Astrocyte of the spinal cord (primary cell): ENCODE data around the gene CHRD.

Experiments
- DNase-seq: peaks from one replicate; pipeline ENCODE4 v3.0.0; 2011; ENCODE audit warnings: low read depth, low spot score
- H3K4me3 ChIP-seq: 2 replicates; pipeline ENCODE4 v1.5.1; 2011; ENCODE audit warnings: low read depth, mild to moderate bottlenecking, low read length, moderate library complexity
- in situ Hi-C: cut with HindIII; loops from 2 replicates; pipeline ENCODE4 v1.10.0; 2017; ENCODE audit warnings: low sequenced_read_pairs
- TF ChIP-seq, protein P1 (sequence below): IDR thresholded peaks from 2 replicates; pipeline ENCODE4 v1.5.1; 2012; ENCODE audit warnings: low read depth, mild to moderate bottlenecking, low read length, inconsistent platforms

CHRD gene

DNA sequence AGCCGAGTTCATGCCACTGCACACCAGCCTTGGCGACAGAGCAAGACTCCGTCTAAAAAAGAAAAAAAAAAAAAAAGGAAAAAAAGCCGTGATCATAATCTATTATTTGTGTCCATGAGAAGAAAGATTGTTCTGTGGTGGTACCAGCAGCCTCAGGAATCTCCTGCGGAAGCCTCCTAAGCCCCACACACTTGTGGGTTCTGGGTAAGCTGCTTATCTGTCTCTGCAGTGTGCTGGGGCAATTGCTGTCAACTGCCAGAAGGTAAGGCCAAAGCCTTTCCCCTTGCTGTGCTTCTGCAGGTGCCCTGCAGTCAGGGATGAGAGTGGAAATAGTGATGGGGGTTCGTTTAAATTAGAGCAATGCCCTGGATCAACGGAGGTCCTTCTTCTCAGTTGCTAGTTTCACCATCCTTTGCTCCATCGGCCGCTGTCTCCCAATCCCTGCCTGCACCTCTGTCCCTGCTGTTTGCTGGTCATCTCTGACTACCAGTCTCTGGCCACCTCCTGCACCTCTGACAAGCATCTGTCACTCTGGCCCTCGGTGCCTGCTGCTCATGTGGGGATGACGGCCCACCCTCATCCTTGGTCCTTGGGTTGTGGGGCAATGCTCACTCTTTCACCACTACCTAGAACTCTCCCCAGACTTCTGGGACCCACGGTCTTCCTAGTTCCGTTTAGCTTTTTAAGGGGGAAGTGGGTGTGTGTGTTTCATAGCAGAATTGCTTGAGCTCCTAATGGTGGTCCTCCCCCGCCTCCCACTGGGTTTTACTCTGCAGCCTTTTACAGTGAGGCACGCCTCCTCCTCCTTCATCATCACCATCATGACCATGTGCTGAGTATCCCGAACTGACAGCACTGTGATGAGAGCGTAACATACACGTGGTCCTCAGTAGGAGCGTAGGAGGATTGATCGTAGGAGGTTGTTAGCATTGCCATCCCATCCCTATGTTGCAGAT lies 25.5 kb downstream of the CHRD start:
- no peak overlapping the region for H3K4me3 ChIP-seq
- TF ChIP-seq, protein P1, sequence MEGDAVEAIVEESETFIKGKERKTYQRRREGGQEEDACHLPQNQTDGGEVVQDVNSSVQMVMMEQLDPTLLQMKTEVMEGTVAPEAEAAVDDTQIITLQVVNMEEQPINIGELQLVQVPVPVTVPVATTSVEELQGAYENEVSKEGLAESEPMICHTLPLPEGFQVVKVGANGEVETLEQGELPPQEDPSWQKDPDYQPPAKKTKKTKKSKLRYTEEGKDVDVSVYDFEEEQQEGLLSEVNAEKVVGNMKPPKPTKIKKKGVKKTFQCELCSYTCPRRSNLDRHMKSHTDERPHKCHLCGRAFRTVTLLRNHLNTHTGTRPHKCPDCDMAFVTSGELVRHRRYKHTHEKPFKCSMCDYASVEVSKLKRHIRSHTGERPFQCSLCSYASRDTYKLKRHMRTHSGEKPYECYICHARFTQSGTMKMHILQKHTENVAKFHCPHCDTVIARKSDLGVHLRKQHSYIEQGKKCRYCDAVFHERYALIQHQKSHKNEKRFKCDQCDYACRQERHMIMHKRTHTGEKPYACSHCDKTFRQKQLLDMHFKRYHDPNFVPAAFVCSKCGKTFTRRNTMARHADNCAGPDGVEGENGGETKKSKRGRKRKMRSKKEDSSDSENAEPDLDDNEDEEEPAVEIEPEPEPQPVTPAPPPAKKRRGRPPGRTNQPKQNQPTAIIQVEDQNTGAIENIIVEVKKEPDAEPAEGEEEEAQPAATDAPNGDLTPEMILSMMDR = no peak
- DNase-seq = no peak
- in situ Hi-C loops = no loop called here

DNA sequence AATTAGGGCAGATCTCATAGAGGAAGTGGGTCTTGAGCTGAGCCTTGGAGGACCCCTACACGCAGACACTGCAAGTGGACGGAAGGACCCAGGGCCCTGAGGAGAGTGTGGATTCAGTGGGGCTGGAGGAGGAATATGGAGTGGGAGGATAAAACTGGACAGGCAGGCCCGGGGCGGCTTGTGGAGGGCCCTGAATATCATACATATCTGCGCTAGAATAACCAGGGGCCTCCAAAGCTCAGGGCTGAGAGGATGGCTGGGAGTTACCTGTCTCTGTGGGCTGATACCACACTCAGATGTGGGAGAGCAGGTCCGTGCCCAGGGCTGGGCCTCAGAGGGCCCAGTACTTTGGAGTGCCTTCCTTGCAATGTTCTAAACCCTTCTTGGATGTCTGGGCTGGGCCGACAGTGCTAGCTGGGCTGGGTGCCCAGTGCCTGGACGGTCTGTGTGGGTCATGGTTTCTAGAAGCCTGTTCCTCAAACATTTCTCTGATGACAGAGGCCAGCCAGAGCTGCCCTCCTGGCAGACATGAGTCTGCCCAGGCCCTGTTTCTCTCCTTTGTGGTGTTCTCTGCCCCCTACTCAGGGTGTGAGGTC lies 29.6 kb downstream of the CHRD start:
- TF ChIP-seq, protein P1 = no peak
- no peak overlapping the region for H3K4me3 ChIP-seq
- in situ Hi-C loops = no loop called here
- DNase-seq = no peak

DNA sequence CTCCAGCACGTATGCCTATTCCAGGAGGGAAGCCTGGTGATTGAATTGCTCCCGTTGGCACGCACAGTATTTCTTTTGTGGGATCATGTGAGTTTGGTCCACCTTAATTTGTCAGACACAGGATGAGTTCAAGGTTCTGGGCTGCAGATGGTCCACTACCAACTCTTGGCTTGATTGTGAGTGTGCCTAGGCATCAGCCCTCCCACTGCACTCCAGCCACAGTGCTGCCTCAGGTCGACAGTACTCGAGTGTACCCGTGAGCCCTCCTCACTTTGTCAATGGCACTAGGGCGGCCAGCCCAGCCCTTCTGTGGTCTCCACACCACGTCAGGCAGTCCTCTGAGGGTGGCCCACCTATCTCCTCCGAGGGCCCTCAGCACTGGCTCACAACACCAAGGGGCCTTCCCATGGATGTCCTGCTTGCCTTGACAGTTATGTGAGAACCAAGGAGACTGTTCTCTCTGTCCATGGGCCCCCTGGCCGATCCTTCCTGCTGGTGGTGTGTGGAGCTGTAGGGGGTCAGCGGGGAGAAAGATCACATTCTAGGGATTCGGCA lies 30.2 kb downstream of the CHRD start:
- DNase-seq = no peak
- in situ Hi-C loops = no loop called here
- TF ChIP-seq, protein P1 = no peak
- H3K4me3 ChIP-seq = no peak overlapping the region

DNA sequence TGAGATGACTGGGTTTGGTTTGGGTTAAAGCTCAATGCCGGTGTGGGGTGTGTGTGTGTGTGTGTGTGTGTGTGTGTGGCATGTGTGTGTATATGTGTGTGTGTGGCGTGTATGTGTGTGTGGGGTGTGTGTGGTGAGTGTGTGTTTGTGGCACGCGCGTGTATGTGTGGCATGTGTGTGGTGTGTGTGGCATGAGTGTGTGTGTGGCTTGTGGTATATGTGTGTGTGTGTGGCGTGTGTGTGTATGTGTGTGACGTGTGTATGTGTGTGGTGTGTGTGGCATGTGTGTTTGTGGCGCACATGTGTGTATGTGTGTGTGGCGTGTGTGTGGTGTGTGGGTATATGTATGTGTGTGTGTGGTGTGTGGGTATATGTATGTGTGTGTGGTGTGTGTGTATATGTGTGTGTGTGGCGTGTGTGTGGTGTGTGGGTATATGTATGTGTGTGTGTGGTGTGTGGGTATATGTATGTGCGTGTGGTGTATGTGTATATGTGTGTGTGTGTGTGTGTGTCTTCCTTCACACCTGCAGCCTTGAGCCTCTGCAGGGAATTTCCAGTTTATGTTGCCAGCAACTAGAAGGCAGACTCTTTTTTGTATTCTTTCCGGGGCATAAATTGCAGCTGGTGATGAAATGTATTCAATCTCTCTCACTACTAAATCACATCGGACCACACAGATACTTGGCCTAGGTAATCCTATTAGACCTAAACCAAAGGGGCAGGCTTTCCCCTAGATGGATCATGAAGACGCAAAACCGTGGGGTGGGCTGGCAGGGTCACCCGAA lies 34.8 kb downstream of the CHRD start:
- TF ChIP-seq, protein P1 = no peak
- no peak for DNase-seq
- in situ Hi-C loops = no loop called here
- H3K4me3 ChIP-seq = no peak overlapping the region

DNA sequence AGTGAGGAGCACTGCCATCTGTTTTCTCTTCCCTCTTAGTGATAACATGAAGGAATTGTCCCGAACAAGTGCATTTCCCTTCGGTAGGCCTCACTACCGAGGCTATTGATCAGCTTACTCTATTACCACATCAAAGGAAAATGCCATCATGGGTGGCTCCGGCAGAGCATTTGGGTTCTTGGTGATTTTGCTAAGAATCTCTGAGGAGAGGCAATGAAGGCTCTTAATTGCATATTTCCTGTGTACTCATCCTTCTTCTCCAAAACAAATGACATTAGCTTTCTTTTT lies 35.3 kb downstream of the CHRD start:
- TF ChIP-seq, protein P1 = no peak
- DNase-seq = no peak
- in situ Hi-C loops = no loop called here
- no peak overlapping the region for H3K4me3 ChIP-seq

DNA sequence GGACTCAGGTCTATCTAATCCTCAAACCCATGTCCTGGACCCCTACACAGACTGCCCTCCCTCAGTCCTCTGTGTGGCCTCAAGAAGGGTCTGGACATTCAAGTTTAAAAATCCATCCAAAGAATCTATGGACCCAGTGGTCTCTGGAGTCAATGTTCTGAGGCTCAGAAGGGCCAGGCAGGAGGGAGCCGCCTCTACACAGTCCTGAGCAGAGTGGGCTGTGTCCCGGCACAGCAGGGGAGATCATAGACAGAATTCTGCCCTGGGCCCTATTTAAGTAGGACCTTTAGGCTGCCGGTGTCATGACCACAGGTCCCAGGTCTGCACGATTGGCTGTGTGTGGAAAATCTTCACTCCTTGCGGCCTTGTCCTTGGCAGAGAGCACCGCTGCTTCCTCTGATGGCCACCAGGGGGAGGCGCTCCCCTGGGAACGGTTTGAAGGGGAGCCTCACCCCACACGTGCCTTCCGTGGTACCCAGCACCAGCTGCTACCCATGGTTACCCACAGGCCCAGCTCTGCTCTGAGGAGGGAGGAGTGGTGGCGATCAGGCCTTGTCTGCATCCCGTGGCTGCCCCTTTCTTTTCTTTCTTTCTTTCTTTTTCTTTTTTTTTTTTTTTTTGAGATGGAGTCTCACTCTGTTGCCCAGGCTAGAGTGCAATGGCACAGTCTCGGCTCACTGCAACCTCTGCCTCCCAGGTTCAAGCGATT lies 37.9 kb downstream of the CHRD start:
- H3K4me3 ChIP-seq = no peak overlapping the region
- peak; percentile 50 for DNase-seq
- TF ChIP-seq, protein P1 = peak; percentile 97
- in situ Hi-C loops = no loop called here
